ENCODE measurements around the gene COL5A1.

Gene COL5A1

GRCh38 chr9:134739660-134739968 is 98.0 kb downstream of the COL5A1 start:
- no peak overlapping the region for H3K9ac ChIP-seq (ENCODE audit: low read length)
- no peaks in the 10 kb centered on the region for H3K79me2 ChIP-seq (ENCODE audit: insufficient read depth, low read length)
- no peaks in the 10 kb centered on the region for H3K36me3 ChIP-seq (ENCODE audit: insufficient read depth, low read length)
- no peak overlapping the region for H2AFZ ChIP-seq (ENCODE audit: low read length)
- no peaks in the 10 kb centered on the region for H3K4me1 ChIP-seq (ENCODE audit: insufficient read depth, low read length, severe bottlenecking)
- no peaks in the 10 kb centered on the region for H3K27me3 ChIP-seq (ENCODE audit: insufficient read depth, low read length)
- no peak overlapping the region for H3K4me3 ChIP-seq (ENCODE audit: low read depth, low read length, poor library complexity, severe bottlenecking)
- no peak overlapping the region for H3K27ac ChIP-seq (ENCODE audit: low read depth, low read length, poor library complexity, severe bottlenecking)
- H3K4me2 ChIP-seq (ENCODE audit: low read length), result no peak overlapping the region
- no peaks in the 10 kb centered on the region for H3K9me3 ChIP-seq (ENCODE audit: low read length)
- no peaks in the 10 kb centered on the region for H3F3A ChIP-seq (ENCODE audit: insufficient read depth, low read length)
- H3K9me2 ChIP-seq (ENCODE audit: low read depth, low read length), result no peaks in the 10 kb centered on the region
- H4K20me1 ChIP-seq (ENCODE audit: insufficient read depth, low read length), result no peaks in the 10 kb centered on the region
- TF ChIP-seq CTCF (IDR thresholded peaks at IDR 0.05; ENCODE audit: low read length) (no peak), EZH2 (IDR thresholded peaks at IDR 0.05; ENCODE audit: borderline replicate concordance, low read length) (no peak)

- no peaks in the 10 kb centered on the region for H3K79me2 ChIP-seq (ENCODE audit: insufficient read depth, low read length)
- no peak overlapping the region for H3K4me3 ChIP-seq (ENCODE audit: low read depth, low read length, poor library complexity, severe bottlenecking)
- no peaks in the 10 kb centered on the region for H3K36me3 ChIP-seq (ENCODE audit: insufficient read depth, low read length)
- H2AFZ ChIP-seq (ENCODE audit: low read length), result no peak overlapping the region
- H3K9ac ChIP-seq (ENCODE audit: low read length), result no peak overlapping the region
- no peaks in the 10 kb centered on the region for H4K20me1 ChIP-seq (ENCODE audit: insufficient read depth, low read length)
- no peaks in the 10 kb centered on the region for H3K27me3 ChIP-seq (ENCODE audit: insufficient read depth, low read length)
- TF ChIP-seq EZH2 (IDR thresholded peaks at IDR 0.05; ENCODE audit: borderline replicate concordance, low read length), result no peak
- no peak for TF ChIP-seq CTCF (IDR thresholded peaks at IDR 0.05; ENCODE audit: low read length)
- H3K27ac ChIP-seq (ENCODE audit: low read depth, low read length, poor library complexity, severe bottlenecking), result no peak overlapping the region
- H3K4me1 ChIP-seq (ENCODE audit: insufficient read depth, low read length, severe bottlenecking), result no peaks in the 10 kb centered on the region
- H3K9me2 ChIP-seq (ENCODE audit: low read depth, low read length), result no peaks in the 10 kb centered on the region
- H3F3A ChIP-seq (ENCODE audit: insufficient read depth, low read length), result no peaks in the 10 kb centered on the region
- H3K9me3 ChIP-seq (ENCODE audit: low read length), result no peaks in the 10 kb centered on the region
- no peak overlapping the region for H3K4me2 ChIP-seq (ENCODE audit: low read length)
These were observed 98.5 kb downstream of the COL5A1 start for GRCh38 chr9:134740071-134740470.

GRCh38 chr9:134741846-134742245 is 100.2 kb downstream of the COL5A1 start:
- TF ChIP-seq EZH2 (IDR thresholded peaks at IDR 0.05; ENCODE audit: borderline replicate concordance, low read length) (no peak), CTCF (IDR thresholded peaks at IDR 0.05; ENCODE audit: low read length) (no peak)

More at GRCh38 chr9:134741846-134742245, 100.2 kb downstream of the COL5A1 start:
- H2AFZ ChIP-seq (ENCODE audit: low read length), result no peak overlapping the region
- H3K27me3 ChIP-seq (ENCODE audit: insufficient read depth, low read length), result no peaks in the 10 kb centered on the region
- no peak overlapping the region for H3K4me2 ChIP-seq (ENCODE audit: low read length)
- no peaks in the 10 kb centered on the region for H3K4me1 ChIP-seq (ENCODE audit: insufficient read depth, low read length, severe bottlenecking)
- H3F3A ChIP-seq (ENCODE audit: insufficient read depth, low read length), result no peaks in the 10 kb centered on the region
- no peak overlapping the region for H3K4me3 ChIP-seq (ENCODE audit: low read depth, low read length, poor library complexity, severe bottlenecking)
- no peaks in the 10 kb centered on the region for H3K9me2 ChIP-seq (ENCODE audit: low read depth, low read length)
- H3K9ac ChIP-seq (ENCODE audit: low read length), result no peak overlapping the region
- H3K36me3 ChIP-seq (ENCODE audit: insufficient read depth, low read length), result no peaks in the 10 kb centered on the region
- no peaks in the 10 kb centered on the region for H3K79me2 ChIP-seq (ENCODE audit: insufficient read depth, low read length)
- no peak overlapping the region for H3K27ac ChIP-seq (ENCODE audit: low read depth, low read length, poor library complexity, severe bottlenecking)
- H3K9me3 ChIP-seq (ENCODE audit: low read length), result no peaks in the 10 kb centered on the region
- H4K20me1 ChIP-seq (ENCODE audit: insufficient read depth, low read length), result no peaks in the 10 kb centered on the region

Data from OCI-LY1 (cell line).